ENCODE data around the gene C18orf32. TPM values are rescaled to one million over a fixed set of nuclear protein-coding genes. Genes with fewer than 3 reads are reported as not detected.

The C18orf32 gene
- total and polyA plus RNA-seq, 2 of the 8 experiments (the other 6 are each of a cell fraction or from before 2014, with no cell fraction given) = 17.3 to 20.1 TPM

GRCh38 chr18:49529596-49529995 is 42.6 kb upstream of the C18orf32 start:
- no peak overlapping the region for H2AK5ac ChIP-seq (ENCODE audit: low read depth, low read length)
- 89% methylated on average over 3 of the region's 3 CpGs; no CpG with 5 or more reads in 1 of the 2 experiments for WGBS, 2 experiments (ENCODE audit: extremely low coverage in 1 of 2, insufficient coverage in 1 of 2, insufficient read length in 1 of 2, insufficient replicate concordance in 2 of 2, low coverage in 1 of 2, low lambda C conversion rate in 2 of 2, missing lambda C conversion rate in 1 of 2)
- ChIA-PET CTCF (ENCODE audit: partially characterized antibody) (interaction anchor here (0.6 to 1.6 kb wide), 2 partner anchors 10 to 576 kb away, joined by 3 read pairs; no protein-coding TSS in a partner anchor), POLR2A (ENCODE audit: partially characterized antibody) (no interaction called here)
- no peaks in the 10 kb centered on the region for H3K36me3 ChIP-seq (ENCODE audit: control insufficient read depth in 2 of 4, insufficient read depth in 4 of 4, low read length in 3 of 4)
- H3K4ac ChIP-seq (replicated peaks; ENCODE audit: insufficient read length, low read depth, low read length) = no peak overlapping the region
- no peak overlapping the region for H3K27ac ChIP-seq (ENCODE audit: low read depth, low read length)
- no peaks in the 10 kb centered on the region for H3K23me2 ChIP-seq (ENCODE audit: low read depth, low read length)
- FAIRE-seq (no peak), DNase-seq (ENCODE audit: low read depth in 1 of 2, low spot score in 2 of 2) (no peak)
- H3K9me3 ChIP-seq (ENCODE audit: insufficient read depth in 2 of 2, low read depth in 1 of 2, low read length in 1 of 2) = no peaks in the 10 kb centered on the region
- H2AFZ ChIP-seq (ENCODE audit: low read length) = no peak overlapping the region
- no peak overlapping the region for H3K9ac ChIP-seq (replicated peaks in 1 of 4; ENCODE audit: extremely low read depth in 1 of 4, low read depth in 3 of 4, low read length in 3 of 4)
- no peak overlapping the region for H2BK120ac ChIP-seq (replicated peaks; ENCODE audit: low read depth, low read length)
- H3K79me1 ChIP-seq (ENCODE audit: low read depth, low read length) = no peaks in the 10 kb centered on the region
- no peak overlapping the region for H3K14ac ChIP-seq (ENCODE audit: insufficient read length)
- no peak overlapping the region for H2BK5ac ChIP-seq (ENCODE audit: low read depth, low read length)
- H4K91ac ChIP-seq (replicated peaks; ENCODE audit: insufficient read length, low read length) = no peak overlapping the region
- no peak overlapping the region for H4K5ac ChIP-seq (ENCODE audit: insufficient read length, low read depth, low read length)
- H3K56ac ChIP-seq (replicated peaks; ENCODE audit: insufficient read length, low read depth, low read length) = no peak overlapping the region
- H2BK12ac ChIP-seq (ENCODE audit: low read depth, low read length) = no peak overlapping the region
- no peaks in the 10 kb centered on the region for H3K4me1 ChIP-seq (replicated peaks in 1 of 4; ENCODE audit: control insufficient read depth in 3 of 4, insufficient read depth in 4 of 4, low read length in 3 of 4)
- H3K4me3 ChIP-seq (ENCODE audit: extremely low read depth in 1 of 4, insufficient read depth in 2 of 4, low read depth in 3 of 4, low read length in 4 of 4) = no peak overlapping the region
- H2BK20ac ChIP-seq (ENCODE audit: low read length) = no peak overlapping the region
- no peak overlapping the region for H3K4me2 ChIP-seq (ENCODE audit: insufficient read depth in 1 of 2, low read depth in 2 of 2, low read length in 2 of 2)
- no peaks in the 10 kb centered on the region for H3K79me2 ChIP-seq (ENCODE audit: control insufficient read depth in 1 of 2, insufficient read depth in 2 of 2, low read length in 2 of 2)
- no peak overlapping the region for H4K8ac ChIP-seq (ENCODE audit: extremely low read depth, insufficient read depth, low read length)
- H3K27me3 ChIP-seq (replicated peaks in 1 of 4; ENCODE audit: control insufficient read depth in 3 of 4, extremely low read depth in 1 of 4, insufficient read depth in 3 of 4, low read length in 3 of 4) = no peaks in the 10 kb centered on the region
- H3K23ac ChIP-seq (ENCODE audit: insufficient read length) = no peak overlapping the region
- no peak overlapping the region for H3K18ac ChIP-seq (ENCODE audit: extremely low read depth, low read length)
- no peak overlapping the region for H2BK15ac ChIP-seq (ENCODE audit: low read length)
- no peaks in the 10 kb centered on the region for H4K20me1 ChIP-seq (replicated peaks in 1 of 2; ENCODE audit: control insufficient read depth in 1 of 2, insufficient read depth in 2 of 2, low read length in 2 of 2)
- TF ChIP-seq SP1 (IDR thresholded peaks at IDR 0.05; ENCODE audit: low read depth, low read length) (no peak), EGR1 (IDR thresholded peaks at IDR 0.05; ENCODE audit: borderline replicate concordance, low read depth, low read length) (no peak), ZNF274 (IDR thresholded peaks at IDR 0.05; ENCODE audit: borderline replicate concordance, extremely low read depth, low read length) (no peak), TAF7 (optimal IDR thresholded peaks at IDR 0.05; ENCODE audit: borderline replicate concordance, low read depth, low read length) (no peak), EZH2 (IDR thresholded peaks at IDR 0.05; ENCODE audit: low read depth, low read length, severe bottlenecking) (no peak), GTF2F1 (IDR thresholded peaks at IDR 0.05; ENCODE audit: borderline replicate concordance, low read depth, low read length) (no peak), CBX5 (IDR thresholded peaks at IDR 0.05; ENCODE audit: low read depth, low read length) (no peak), KDM4A (IDR thresholded peaks at IDR 0.05; ENCODE audit: low read depth, low read length, severe bottlenecking) (no peak)
